Neuronal stem cell (in vitro differentiated cells): ENCODE results near the gene GRAMD4.
"Not testable (repeated sequence)": the region's sequence is repeated elsewhere in the genome, so short reads cannot be mapped to it uniquely, and the experiment has no call there.

Source experiments
- DNase-seq: peaks from one replicate; pipeline ENCODE4 v3.0.0-alpha.2; 2013; ENCODE audit warnings: low spot score
- H2AFZ ChIP-seq: one replicate; pipeline ENCODE4 v1.6.1; 2013; ENCODE audit warnings: mild to moderate bottlenecking, low read length, inconsistent platforms
- H2AK5ac ChIP-seq: 2 replicates; pipeline ENCODE4 v1.6.1; 2013; ENCODE audit warnings: low read depth, mild to moderate bottlenecking, inconsistent platforms, low read length, moderate library complexity, mixed read lengths
- H2BK120ac ChIP-seq: 2 replicates; pipeline ENCODE4 v1.6.1; 2013; ENCODE audit warnings: low read depth, mild to moderate bottlenecking, inconsistent platforms, low read length, moderate library complexity, mixed read lengths
- H2BK12ac ChIP-seq: one replicate; pipeline ENCODE4 v1.6.1; 2013; ENCODE audit warnings: low read length, inconsistent platforms
- H2BK15ac ChIP-seq: 2 replicates; pipeline ENCODE4 v1.6.1; 2013; ENCODE audit warnings: mild to moderate bottlenecking, low read length, inconsistent platforms, mixed read lengths
- H2BK5ac ChIP-seq: one replicate; pipeline ENCODE4 v1.6.1; 2013; ENCODE audit warnings: inconsistent platforms, mild to moderate bottlenecking, low read length, moderate library complexity
- H3K14ac ChIP-seq: one replicate; pipeline ENCODE4 v1.6.1; 2013; ENCODE audit warnings: low read length, inconsistent platforms
- H3K18ac ChIP-seq: 2 replicates; pipeline ENCODE4 v1.6.1; 2013; ENCODE audit warnings: low read length, inconsistent platforms
- H3K23ac ChIP-seq: 2 replicates; pipeline ENCODE4 v1.6.1; 2013; ENCODE audit warnings: low read depth, mild to moderate bottlenecking, mixed read lengths, low read length, inconsistent platforms; ENCODE audit not compliant: poor library complexity
- H3K27ac ChIP-seq: replicated peaks from 3 replicates; pipeline ENCODE4 v1.5.1; 2013; ENCODE audit warnings: low read length, inconsistent platforms
- H3K27me3 ChIP-seq, 3 experiments: 2 replicates each; pipeline ENCODE4 v1.6.1; 2013; ENCODE audit warnings: low read length in 3 of 3, mild to moderate bottlenecking in 2 of 3, inconsistent platforms in 1 of 3, low read depth in 1 of 3, mixed read lengths in 1 of 3, moderate library complexity in 1 of 3; ENCODE audit not compliant: control insufficient read depth in 3 of 3, insufficient read depth in 3 of 3
- H3K36me3 ChIP-seq, 2 donors: replicated peaks in 1 of 2; 2 replicates each; pipeline ENCODE4 v1.6.1; 2013; ENCODE audit warnings: low read length in 2 of 2; ENCODE audit not compliant: control insufficient read depth in 2 of 2, insufficient read depth in 2 of 2
- H3K4ac ChIP-seq: 2 replicates; pipeline ENCODE4 v1.6.1; 2013; ENCODE audit warnings: inconsistent platforms, mild to moderate bottlenecking, low read length, moderate library complexity
- H3K4me1 ChIP-seq, 2 donors: 1 replicate in 1 of 2; 2 replicates in 1 of 2; pipeline ENCODE4 v1.6.1; 2013; ENCODE audit warnings: low read length in 2 of 2, low read depth in 1 of 2; ENCODE audit not compliant: control insufficient read depth in 2 of 2, insufficient read depth in 1 of 2
- H3K4me2 ChIP-seq: one replicate; pipeline ENCODE4 v1.6.1; 2013; ENCODE audit warnings: mild to moderate bottlenecking, low read length, inconsistent platforms; ENCODE audit not compliant: insufficient read depth, poor library complexity, severe bottlenecking
- H3K4me3 ChIP-seq, 2 donors: 2 replicates each; pipeline ENCODE4 v1.5.1; 2013; ENCODE audit warnings: low read length in 2 of 2, mild to moderate bottlenecking in 2 of 2, inconsistent platforms in 1 of 2, moderate library complexity in 1 of 2
- H3K79me1 ChIP-seq: one replicate; pipeline ENCODE4 v1.6.1; 2013; ENCODE audit warnings: low read depth, mild to moderate bottlenecking, inconsistent platforms, low read length, moderate library complexity
- H3K9ac ChIP-seq: one replicate; pipeline ENCODE4 v1.6.1; 2013; ENCODE audit warnings: mild to moderate bottlenecking, low read depth, low read length, inconsistent platforms; ENCODE audit not compliant: poor library complexity
- H3K9me3 ChIP-seq, 2 donors: replicated peaks in 1 of 2; 2 replicates each; pipeline versions ENCODE3 to v1.6.1; 2013; ENCODE audit warnings: low read length in 2 of 2, mild to moderate bottlenecking in 2 of 2, inconsistent platforms in 1 of 2, low read depth in 1 of 2, mixed read lengths in 1 of 2, moderate library complexity in 1 of 2; ENCODE audit not compliant: control insufficient read depth in 2 of 2, insufficient read depth in 1 of 2
- H4K8ac ChIP-seq: one replicate; pipeline ENCODE4 v1.6.1; 2013; ENCODE audit warnings: low read depth, mild to moderate bottlenecking, inconsistent platforms, low read length, moderate library complexity
- H4K91ac ChIP-seq: one replicate; pipeline ENCODE4 v1.6.1; 2013; ENCODE audit warnings: low read length, low read depth, mild to moderate bottlenecking, inconsistent platforms; ENCODE audit not compliant: poor library complexity
- WGBS, 2 donors: extraction: QIAGEN DNeasy Blood & Tissue Kit; methylation state at CpG; one replicate each; pipeline ENCODE4 v1.1.7; 2013; ENCODE audit warnings: missing lambda C conversion rate in 2 of 2, mixed read lengths in 1 of 2; ENCODE audit not compliant: insufficient read length in 2 of 2, insufficient replicate concordance in 1 of 2; ENCODE audit errors: extremely low coverage in 2 of 2; 5-methylcytosine and 5-hydroxymethylcytosine counted together

GRAMD4 gene

DNA sequence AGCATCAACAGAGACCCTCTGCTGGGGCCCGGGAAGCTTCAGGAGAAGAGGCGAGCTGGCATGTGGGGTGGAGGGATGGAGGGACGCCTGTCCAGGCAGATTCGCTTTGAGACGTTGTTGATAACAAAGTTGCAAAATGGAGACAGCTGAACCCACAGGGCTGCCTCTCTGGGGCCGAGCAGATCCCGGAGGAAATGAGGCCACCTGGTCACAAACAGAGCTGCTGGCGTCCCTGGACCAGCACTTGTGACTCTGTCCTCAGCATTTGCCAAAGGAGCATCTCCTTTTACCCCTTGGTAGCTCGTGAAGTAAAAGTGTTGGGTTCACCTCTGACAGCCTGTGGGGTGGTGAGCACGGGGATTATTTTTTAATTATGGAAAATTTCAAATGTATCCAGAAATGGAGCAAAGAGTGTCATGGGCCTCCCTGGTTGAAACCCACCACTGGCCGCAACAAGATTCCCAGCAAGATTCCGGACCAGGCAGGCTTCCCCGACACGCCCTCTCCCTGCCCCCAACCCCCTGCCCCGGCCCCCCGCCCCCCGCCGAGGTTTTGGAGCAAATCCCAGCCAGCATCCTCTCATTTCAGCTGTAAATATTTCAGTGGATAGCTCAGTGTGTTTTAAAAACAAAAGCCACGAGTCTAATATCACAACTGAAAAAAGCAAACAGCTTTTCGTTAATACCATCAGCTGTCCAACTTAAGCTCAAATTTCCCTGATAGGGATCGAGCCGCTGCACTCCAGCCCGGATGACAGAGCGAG lies 20.3 kb downstream of the GRAMD4 start:
- H2BK15ac ChIP-seq: no peak overlapping the region
- H2BK5ac ChIP-seq: no peak overlapping the region
- H3K27ac ChIP-seq: no peak overlapping the region

DNA sequence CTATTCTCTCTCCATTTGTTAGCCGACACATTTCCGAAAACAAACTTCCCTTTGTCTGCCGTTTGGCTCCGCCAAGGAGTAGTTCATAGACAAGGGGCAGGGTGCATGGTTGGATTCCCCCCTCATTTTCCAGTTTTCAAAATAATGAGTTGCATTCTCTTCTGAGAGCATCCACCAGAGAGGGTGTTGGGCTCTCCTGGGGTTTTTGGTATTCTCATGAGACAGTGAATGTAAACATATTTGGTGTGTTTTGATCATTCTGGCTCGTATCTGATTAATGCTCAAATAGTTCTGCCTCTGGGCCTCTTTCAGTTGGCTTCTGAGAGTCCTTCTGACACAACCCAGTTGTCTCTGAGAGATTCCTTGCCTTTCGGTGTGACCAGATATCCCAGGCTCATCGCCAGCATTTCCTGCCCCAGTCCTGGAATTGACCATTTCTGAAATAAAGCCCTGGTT lies 21.7 kb downstream of the GRAMD4 start:
- no peak overlapping the region for H4K91ac ChIP-seq
- H2BK5ac ChIP-seq: no peak overlapping the region
- H2BK15ac ChIP-seq: no peak overlapping the region
- no CpG with 5 or more reads among the region's 7 CpGs for WGBS, 2 donors
- H2AFZ ChIP-seq: no peak overlapping the region
- H3K14ac ChIP-seq: no peak overlapping the region
- H3K27me3 ChIP-seq: peaks cover 0 to 2% (median 0%) of the 10 kb centered on the region in 3 experiments
- DNase-seq: no peak
- H3K27ac ChIP-seq: no peak overlapping the region
- H3K23ac ChIP-seq: no peak overlapping the region
- no peak overlapping the region for H2BK12ac ChIP-seq
- peaks cover 0 to 6% of the 10 kb centered on the region in 2 donors for H3K4me1 ChIP-seq
- H3K4me2 ChIP-seq: no peak overlapping the region
- no peaks in the 10 kb centered on the region for H3K36me3 ChIP-seq
- H3K4me3 ChIP-seq: no peak overlapping the region
- H3K9me3 ChIP-seq: peaks cover 0 to 1% of the 10 kb centered on the region in 2 donors
- no peak overlapping the region for H2AK5ac ChIP-seq
- no peak overlapping the region for H3K18ac ChIP-seq
- no peak overlapping the region for H3K4ac ChIP-seq
- H3K79me1 ChIP-seq: peaks cover 3% of the 10 kb centered on the region
- no peak overlapping the region for H4K8ac ChIP-seq
- H3K9ac ChIP-seq: no peak overlapping the region
- H2BK120ac ChIP-seq: no peak overlapping the region

More for the DNA sequence above, 20.3 kb downstream of the GRAMD4 start:
- DNase-seq: no peak
- peaks cover 3% of the 10 kb centered on the region for H3K79me1 ChIP-seq
- H3K14ac ChIP-seq: no peak overlapping the region
- no peak overlapping the region for H4K91ac ChIP-seq
- H3K4ac ChIP-seq: no peak overlapping the region
- no peak overlapping the region for H4K8ac ChIP-seq
- no peak overlapping the region for H2BK120ac ChIP-seq
- no peak overlapping the region for H3K4me3 ChIP-seq
- peaks cover 2 to 15% of the 10 kb centered on the region in 2 donors for H3K4me1 ChIP-seq
- WGBS, 2 donors: no CpG with 5 or more reads among the region's 24 CpGs
- H2AFZ ChIP-seq: no peak overlapping the region
- H3K23ac ChIP-seq: no peak overlapping the region
- H3K36me3 ChIP-seq: no peaks in the 10 kb centered on the region
- no peak overlapping the region for H3K18ac ChIP-seq
- H3K9ac ChIP-seq: peak overlapping the region; percentile 53
- peaks cover 0 to 2% (median 0%) of the 10 kb centered on the region in 3 experiments for H3K27me3 ChIP-seq
- peaks cover 0 to 1% of the 10 kb centered on the region in 2 donors for H3K9me3 ChIP-seq
- H3K4me2 ChIP-seq: no peak overlapping the region
- no peak overlapping the region for H2AK5ac ChIP-seq
- no peak overlapping the region for H2BK12ac ChIP-seq

GRCh38 chr22:46642840-46643480 lies 22.8 kb downstream of the GRAMD4 start:
- not testable (repeated sequence) for H3K9me3 ChIP-seq, H2BK5ac ChIP-seq, H2BK12ac ChIP-seq, H2BK120ac ChIP-seq, H4K8ac ChIP-seq, H3K27ac ChIP-seq, H3K79me1 ChIP-seq, H2BK15ac ChIP-seq, H3K4ac ChIP-seq, H4K91ac ChIP-seq, DNase-seq, H3K18ac ChIP-seq, H3K36me3 ChIP-seq, H2AK5ac ChIP-seq, H3K4me3 ChIP-seq, H3K4me1 ChIP-seq, H3K14ac ChIP-seq, H3K27me3 ChIP-seq, H3K9ac ChIP-seq, H3K23ac ChIP-seq, H3K4me2 ChIP-seq, H2AFZ ChIP-seq
- 100% methylated on average over 2 of the region's 5 CpGs; no CpG with 5 or more reads in 1 of the 2 donors for WGBS, 2 donors

- H3K4ac ChIP-seq: no peak overlapping the region
- no peak overlapping the region for H2AFZ ChIP-seq
- H3K4me3 ChIP-seq: no peak overlapping the region
- H3K79me1 ChIP-seq: peaks cover 5% of the 10 kb centered on the region
- no peak overlapping the region for H4K91ac ChIP-seq
- H3K27ac ChIP-seq: no peak overlapping the region
- H4K8ac ChIP-seq: no peak overlapping the region
- H3K4me1 ChIP-seq: no peaks in the 10 kb centered on the region
- no peak overlapping the region for H3K9ac ChIP-seq
- H3K18ac ChIP-seq: no peak overlapping the region
- H2AK5ac ChIP-seq: no peak overlapping the region
- H2BK12ac ChIP-seq: no peak overlapping the region
- H3K36me3 ChIP-seq: no peaks in the 10 kb centered on the region
- H2BK15ac ChIP-seq: no peak overlapping the region
- no peak overlapping the region for H2BK5ac ChIP-seq
- no peaks in the 10 kb centered on the region for H3K27me3 ChIP-seq
- H3K9me3 ChIP-seq: peaks cover 0 to 3% of the 10 kb centered on the region in 2 donors
- H3K23ac ChIP-seq: no peak overlapping the region
- no peak for DNase-seq
- H3K14ac ChIP-seq: no peak overlapping the region
- no peak overlapping the region for H3K4me2 ChIP-seq
- no peak overlapping the region for H2BK120ac ChIP-seq
- WGBS, 2 donors: no CpG with 5 or more reads among the region's 10 CpGs
Measured at GRCh38 chr22:46646531-46647215, 26.5 kb downstream of the GRAMD4 start.
